Endothelial cell of umbilical vein (primary cell): Measurements from ENCODE around the gene PLCXD1. TPM values are rescaled to one million over a fixed set of nuclear protein-coding genes. Genes with fewer than 3 reads are reported as not detected.

Source experiments
- BruUV-seq: library from RNA; stranded (reverse); fragments of 400-500 nt; replicated peaks from 2 replicates; lab custom pipeline; 2021; lab: Mats Ljungman, UMichigan
- CTCF ChIA-PET: fragments of 300-600, 350-600 bp; sonication (Branson Sonifier 250); formaldehyde crosslinking; loops from one replicate; lab custom pipeline; 2021; ENCODE audit warnings: antibody characterized with exemption, inconsistent platforms; lab: Charles Lee
- POLR2A ChIA-PET: fragments of 300-600, 350-600 bp; sonication (Branson Sonifier 250); formaldehyde crosslinking; loops from one replicate; lab custom pipeline; 2021; ENCODE audit warnings: antibody characterized with exemption, inconsistent platforms; lab: Charles Lee
- DNase-seq: peaks from one replicate; pipeline ENCODE4 v3.0.0-alpha.2; 2011; ENCODE audit warnings: low read depth, low spot score
- FAIRE-seq: peaks from 2 replicates; lab custom pipeline; 2011; peaks lifted over from hg19 to GRCh38; lab: Jason Lieb, UNC
- H2AFZ ChIP-seq: 2 replicates; pipeline ENCODE4 v1.6.0; 2012; ENCODE audit warnings: low read depth, low read length, control low read depth, inconsistent platforms
- H3K27ac ChIP-seq: 2 replicates; pipeline ENCODE4 v1.5.1; 2011; ENCODE audit warnings: low read depth, mild to moderate bottlenecking, control low read depth, low read length, moderate library complexity; ENCODE audit not compliant: insufficient read depth
- H3K27me3 ChIP-seq, 2 experiments: 2 replicates each; pipeline versions ENCODE4 v1.6.0 to v1.6.1; 2011; ENCODE audit warnings: low read length in 2 of 2, mixed read lengths in 1 of 2; ENCODE audit not compliant: control insufficient read depth in 2 of 2, insufficient read depth in 2 of 2
- H3K36me3 ChIP-seq, 2 experiments: 2 replicates in 1 of 2; 3 replicates in 1 of 2; pipeline ENCODE4 v1.5.1; 2011; ENCODE audit warnings: low read length in 2 of 2, mild to moderate bottlenecking in 1 of 2, moderate library complexity in 1 of 2; ENCODE audit not compliant: control insufficient read depth in 2 of 2, insufficient read depth in 2 of 2; ENCODE audit errors: extremely low read depth in 1 of 2
- H3K4me1 ChIP-seq: 3 replicates; pipeline ENCODE4 v1.5.1; 2011; ENCODE audit warnings: mild to moderate bottlenecking, low read length; ENCODE audit not compliant: control insufficient read depth, insufficient read depth; ENCODE audit errors: extremely low read depth
- H3K4me2 ChIP-seq: 2 replicates; pipeline ENCODE4 v1.6.1; 2011; ENCODE audit warnings: low read length, control low read depth, mixed read lengths; ENCODE audit not compliant: insufficient read depth
- H3K4me3 ChIP-seq, 3 experiments: fragments of 200-600 bp in 1 of 3; sonication (generic), shearing (Covaris generic) in 1 of 3; replicated peaks in 1 of 3; 2 replicates each; pipeline ENCODE4 v1.5.1; 2011 to 2016; ENCODE audit warnings: control low read depth in 3 of 3, low read length in 3 of 3, mild to moderate bottlenecking in 2 of 3, inconsistent platforms in 1 of 3, low read depth in 1 of 3, moderate library complexity in 1 of 3; ENCODE audit not compliant: insufficient read depth in 1 of 3
- H3K79me2 ChIP-seq: 2 replicates; pipeline ENCODE4 v1.6.0; 2012; ENCODE audit warnings: low read length, inconsistent platforms; ENCODE audit not compliant: control insufficient read depth, insufficient read depth
- H3K9ac ChIP-seq: replicated peaks from 2 replicates; pipeline ENCODE3; 2011; ENCODE audit warnings: low read length, control low read depth; ENCODE audit not compliant: insufficient read depth; ENCODE audit errors: extremely low read depth
- H3K9me1 ChIP-seq: replicated peaks from 3 replicates; pipeline ENCODE4 v1.6.0; 2011; ENCODE audit warnings: mild to moderate bottlenecking, low read length; ENCODE audit not compliant: control insufficient read depth, insufficient read depth; ENCODE audit errors: extremely low read depth
- H3K9me3 ChIP-seq: replicated peaks from 2 replicates; pipeline ENCODE4 v1.5.1; 2012; ENCODE audit warnings: low read length, inconsistent platforms; ENCODE audit not compliant: control insufficient read depth, insufficient read depth
- H4K20me1 ChIP-seq: replicated peaks from 2 replicates; pipeline ENCODE3; 2011; ENCODE audit warnings: mild to moderate bottlenecking, low read length; ENCODE audit not compliant: control insufficient read depth, insufficient read depth; ENCODE audit errors: extremely low read depth
- EZH2 ChIP-seq: IDR thresholded peaks from 2 replicates; pipeline ENCODE4 v1.6.1; 2012; ENCODE audit warnings: borderline replicate concordance, low read depth, mild to moderate bottlenecking, moderate library complexity, low read length, inconsistent platforms; ENCODE audit not compliant: severe bottlenecking
- FOS ChIP-seq: IDR thresholded peaks from 2 replicates; pipeline ENCODE4 v1.6.1; 2011; ENCODE audit warnings: mild to moderate bottlenecking, low read length, moderate library complexity, borderline replicate concordance; ENCODE audit not compliant: insufficient read depth
- GATA2 ChIP-seq: IDR thresholded peaks from 2 replicates; pipeline ENCODE4 v1.7.0; 2011; ENCODE audit warnings: low read depth, mild to moderate bottlenecking, moderate library complexity, mixed read lengths, low read length; ENCODE audit not compliant: insufficient read length, insufficient read depth
- JUN ChIP-seq: IDR thresholded peaks from 2 replicates; pipeline ENCODE4 v1.6.1; 2011; ENCODE audit warnings: borderline replicate concordance, low read depth; ENCODE audit not compliant: insufficient read length, insufficient read depth
- MAX ChIP-seq: IDR thresholded peaks from 2 replicates; pipeline ENCODE4 v1.6.1; 2011; ENCODE audit not compliant: insufficient read depth, insufficient read length
- MYC ChIP-seq: IDR thresholded peaks from one replicate; pipeline ENCODE4 v1.6.1; 2011; ENCODE audit warnings: mild to moderate bottlenecking, low read depth, low read length
- POLR2A ChIP-seq: IDR thresholded peaks from 2 replicates; pipeline ENCODE4 v1.6.1; 2012; ENCODE audit warnings: low read depth, mild to moderate bottlenecking, control low read depth, low read length
- POLR2AphosphoS5 ChIP-seq: IDR thresholded peaks from 2 replicates; pipeline ENCODE4 v1.6.1; 2012; ENCODE audit warnings: low read depth, mild to moderate bottlenecking, control low read depth, low read length, moderate library complexity; ENCODE audit not compliant: insufficient read depth
- dilution Hi-C: fragments of 300-500 bp; cut with MboI; formaldehyde crosslinking; loops from one replicate; pipeline ENCODE4 v1.15.0; 2019; ENCODE audit warnings: low sequenced_read_pairs; ENCODE audit not compliant: extremely low pct_ligation_motif_present
- intact Hi-C: fragments of 100-400 bp; cut with micrococcal nuclease; formaldehyde crosslinking; loops from one replicate; pipeline ENCODE4 v1.10.0; 2022
- polyA plus RNA-seq, 4 experiments: library from polyadenylated mRNA; depleted of rRNA in 3 of 4; stranded (reverse) in 3 of 4; unstranded in 1 of 4; fragments of >200 nt; gene quantifications; 2 replicates each; pipeline versions ENCODE4 v1.2.1 to v1.2.3, GENCODE V29; 2011 to 2012; ENCODE audit warnings: missing spikeins in 1 of 4
- total RNA-seq: library from RNA; stranded (reverse); gene quantifications from 2 replicates; pipeline ENCODE4 v1.2.3, GENCODE V29; 2021
- TF ChIP-seq, protein P1 (sequence below), 2 donors: IDR thresholded peaks; 1 replicate in 1 of 2; 2 replicates in 1 of 2; pipeline ENCODE4 v1.5.1; 2011; ENCODE audit warnings: low read length in 2 of 2, mild to moderate bottlenecking in 2 of 2, moderate library complexity in 2 of 2, control low read depth in 1 of 2, inconsistent platforms in 1 of 2, low read depth in 1 of 2; ENCODE audit not compliant: insufficient read depth in 1 of 2; ENCODE audit errors: extremely low read depth in 1 of 2

Gene PLCXD1
- total and polyA plus RNA-seq, 2 donors (not counting 3 experiments of a cell fraction or from before 2014, with no cell fraction given): 11.7 to 16.8 TPM

DNA sequence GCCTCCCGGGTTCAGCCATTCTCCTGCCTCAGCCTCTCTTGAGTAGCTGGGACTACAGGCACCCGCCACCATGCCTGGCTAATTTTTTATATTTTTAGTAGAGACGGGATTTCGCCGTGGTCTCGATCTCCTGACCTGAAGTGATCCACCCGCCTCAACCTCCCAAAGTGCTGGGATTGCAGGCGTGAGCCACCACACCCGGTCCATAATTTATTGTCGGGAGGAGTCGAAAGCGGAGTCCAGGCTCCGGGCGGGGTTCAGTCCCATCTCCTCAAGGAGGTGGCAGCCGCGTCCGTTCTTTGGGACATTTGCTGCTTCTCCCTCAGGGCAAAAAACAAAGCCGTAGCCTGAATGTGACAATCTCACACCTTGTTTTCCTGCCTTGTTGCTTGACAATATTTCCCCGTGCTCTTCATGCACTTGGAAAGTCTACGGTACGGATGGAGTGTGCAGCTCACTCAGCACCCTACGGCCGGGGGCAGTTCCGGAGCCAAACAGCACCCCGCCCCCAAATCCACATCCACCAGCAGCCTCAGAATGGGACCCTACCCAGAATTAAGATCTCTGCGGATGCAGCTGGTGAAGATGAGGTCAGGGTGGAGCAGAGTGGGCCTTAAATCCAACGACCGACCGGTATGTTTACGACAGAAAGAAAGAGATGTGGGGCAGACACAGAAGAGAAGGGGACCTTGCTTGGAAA, 27.8 kb downstream of the PLCXD1 start:
- H4K20me1 ChIP-seq: no peaks in the 10 kb centered on the region
- H3K9ac ChIP-seq: no peak overlapping the region
- H3K27me3 ChIP-seq: no peaks in the 10 kb centered on the region
- H2AFZ ChIP-seq: no peak overlapping the region
- no peaks in the 10 kb centered on the region for H3K9me3 ChIP-seq
- peaks cover 11 to 31% of the 10 kb centered on the region in 2 experiments for H3K36me3 ChIP-seq
- BruUV-seq: no TSS peak
- no peak overlapping the region for H3K4me3 ChIP-seq
- H3K79me2 ChIP-seq: no peaks in the 10 kb centered on the region
- DNase-seq: no peak
- ChIA-PET CTCF (no interaction called here), POLR2A (no interaction called here)
- dilution Hi-C loops (no loop called here), intact Hi-C loops (no loop called here)
- no peaks in the 10 kb centered on the region for H3K9me1 ChIP-seq
- no peak overlapping the region for H3K27ac ChIP-seq
- TF ChIP-seq EZH2: no peak
- no peak for TF ChIP-seq MAX
- TF ChIP-seq GATA2: no peak
- no peak for TF ChIP-seq JUN
- no peak for TF ChIP-seq POLR2AphosphoS5
- no peak for TF ChIP-seq FOS
- no peak for TF ChIP-seq POLR2A
- no peak for TF ChIP-seq MYC
- TF ChIP-seq, protein P1, sequence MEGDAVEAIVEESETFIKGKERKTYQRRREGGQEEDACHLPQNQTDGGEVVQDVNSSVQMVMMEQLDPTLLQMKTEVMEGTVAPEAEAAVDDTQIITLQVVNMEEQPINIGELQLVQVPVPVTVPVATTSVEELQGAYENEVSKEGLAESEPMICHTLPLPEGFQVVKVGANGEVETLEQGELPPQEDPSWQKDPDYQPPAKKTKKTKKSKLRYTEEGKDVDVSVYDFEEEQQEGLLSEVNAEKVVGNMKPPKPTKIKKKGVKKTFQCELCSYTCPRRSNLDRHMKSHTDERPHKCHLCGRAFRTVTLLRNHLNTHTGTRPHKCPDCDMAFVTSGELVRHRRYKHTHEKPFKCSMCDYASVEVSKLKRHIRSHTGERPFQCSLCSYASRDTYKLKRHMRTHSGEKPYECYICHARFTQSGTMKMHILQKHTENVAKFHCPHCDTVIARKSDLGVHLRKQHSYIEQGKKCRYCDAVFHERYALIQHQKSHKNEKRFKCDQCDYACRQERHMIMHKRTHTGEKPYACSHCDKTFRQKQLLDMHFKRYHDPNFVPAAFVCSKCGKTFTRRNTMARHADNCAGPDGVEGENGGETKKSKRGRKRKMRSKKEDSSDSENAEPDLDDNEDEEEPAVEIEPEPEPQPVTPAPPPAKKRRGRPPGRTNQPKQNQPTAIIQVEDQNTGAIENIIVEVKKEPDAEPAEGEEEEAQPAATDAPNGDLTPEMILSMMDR (IDR thresholded peaks at IDR 0.05; ENCODE audit: extremely low read depth in 1 of 2, insufficient read depth in 1 of 2, low read depth in 1 of 2, low read length in 2 of 2): no peak
- no peak for FAIRE-seq
- no peak overlapping the region for H3K4me2 ChIP-seq
- no peaks in the 10 kb centered on the region for H3K4me1 ChIP-seq
